AG08396 (cell line): Measurements from ENCODE around the gene HLA-DQA1.
"Not testable (repeated sequence)": the region's sequence is repeated elsewhere in the genome, so short reads cannot be mapped to it uniquely, and the experiment has no call there.

ENCODE experiments used
- DNase-seq: peaks from one replicate; pipeline ENCODE4 v3.0.0; 2012; ENCODE audit warnings: low spot score, mixed read lengths

Gene HLA-DQA1

DNA sequence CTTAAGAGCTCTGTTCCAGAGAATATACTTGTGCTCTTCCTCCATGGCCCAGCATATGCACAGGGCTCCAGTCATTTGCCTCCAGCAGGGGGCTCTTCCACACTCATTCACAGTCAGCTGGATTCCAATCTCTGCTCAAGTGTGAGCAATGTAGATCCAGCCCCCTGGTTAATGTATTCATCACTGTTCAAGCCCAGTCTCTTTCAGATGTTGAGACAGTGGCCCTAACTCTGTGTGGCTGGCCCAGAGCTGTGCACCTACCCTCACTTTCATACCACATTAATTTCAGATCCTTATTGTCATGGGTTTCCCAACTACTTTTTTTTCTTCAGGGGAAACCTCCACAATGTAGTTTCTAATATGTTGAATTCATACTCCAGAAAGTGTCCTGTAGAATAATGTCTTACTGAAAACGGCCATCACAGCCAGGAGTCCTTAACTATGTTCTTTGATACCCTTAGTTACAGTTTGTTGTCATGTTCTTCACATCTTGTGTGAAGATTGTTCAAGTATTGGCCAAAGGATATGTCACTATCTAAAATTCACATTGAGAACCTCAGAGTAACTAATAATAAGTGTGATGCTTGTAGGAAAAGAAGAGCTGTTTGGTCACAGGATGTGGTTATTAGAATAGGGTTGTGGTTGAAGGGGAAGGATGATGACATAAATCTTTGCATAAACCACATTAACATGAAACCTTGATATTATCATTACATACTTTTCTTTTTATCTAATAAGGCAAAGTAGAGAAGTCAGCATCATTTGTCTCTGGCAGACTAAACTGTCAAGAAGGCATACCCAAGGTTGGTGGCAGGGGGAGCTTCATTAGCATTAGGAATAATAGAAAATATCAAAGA lies 14.4 kb upstream of the HLA-DQA1 start:
- no peak for DNase-seq

- DNase-seq: no peak
Measured at GRCh38 chr6:32623693-32624092, 13.5 kb upstream of the HLA-DQA1 start.

GRCh38 chr6:32624565-32624964 lies 12.6 kb upstream of the HLA-DQA1 start:
- no peak for DNase-seq

DNA sequence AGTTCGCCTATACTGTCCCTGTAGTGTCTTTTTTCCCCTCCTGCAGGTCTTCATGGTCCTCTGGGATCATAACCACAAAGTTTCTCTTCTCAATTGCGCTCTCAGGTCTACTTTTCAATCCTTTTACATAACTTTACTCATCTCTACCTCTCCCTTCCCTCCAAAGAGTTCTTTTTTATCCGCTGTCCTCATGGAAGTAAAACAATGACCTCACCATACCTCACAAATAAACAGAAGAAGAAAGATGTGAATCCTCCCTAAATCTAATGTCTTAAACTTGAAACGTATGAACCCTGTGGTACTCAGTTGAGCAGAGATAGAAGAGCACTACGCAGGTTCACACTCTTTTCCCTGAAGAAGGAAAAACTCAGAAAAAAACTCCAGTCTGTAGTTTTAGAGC lies 12.1 kb upstream of the HLA-DQA1 start:
- no peak for DNase-seq

GRCh38 chr6:32627249-32627648 lies 10.0 kb upstream of the HLA-DQA1 start:
- DNase-seq: no peak

GRCh38 chr6:32627831-32628230 lies 9.4 kb upstream of the HLA-DQA1 start:
- no peak for DNase-seq

DNA sequence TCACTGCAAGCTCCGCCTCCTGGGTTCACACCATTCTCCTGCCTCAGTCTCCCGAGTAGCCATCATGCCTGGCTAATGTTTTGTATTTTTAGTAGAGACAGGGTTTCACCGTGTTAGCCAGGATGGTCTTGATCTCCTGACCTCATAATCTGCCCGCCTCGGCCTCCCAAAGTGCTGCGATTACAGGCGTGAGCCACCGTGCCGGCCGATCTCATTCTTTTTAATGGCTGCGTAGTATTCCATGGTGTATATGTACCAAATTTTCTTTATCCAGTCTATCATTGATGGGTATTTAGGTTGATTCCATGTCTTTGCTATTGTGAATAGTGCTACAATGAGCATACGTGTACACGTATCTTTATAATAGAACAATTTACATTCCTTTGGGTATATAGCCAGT lies 7.4 kb upstream of the HLA-DQA1 start:
- not testable (repeated sequence) for DNase-seq

GRCh38 chr6:32635526-32636123 lies 1.6 kb upstream of the HLA-DQA1 start:
- no peak for DNase-seq

DNA sequence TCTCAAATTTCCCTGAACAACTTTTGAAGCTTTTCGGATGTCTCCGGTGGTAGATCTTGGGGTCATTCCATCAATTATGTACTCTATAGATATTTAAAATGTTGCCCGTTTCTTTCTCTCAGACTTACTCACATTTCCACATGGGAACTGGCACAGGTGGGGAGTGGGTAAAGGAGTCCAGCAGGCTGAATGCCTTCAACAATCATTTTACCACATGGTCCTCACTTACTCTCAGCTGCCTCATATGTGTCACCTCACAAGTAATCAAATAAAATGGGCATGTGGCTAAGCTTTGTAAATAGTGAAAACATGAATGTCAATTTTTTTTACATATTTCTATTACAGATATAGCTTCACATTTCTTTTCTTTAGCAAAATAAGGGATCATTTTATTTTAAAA lies 677 bp downstream of the HLA-DQA1 start:
- no peak for DNase-seq

- no peak for DNase-seq
Measured at GRCh38 chr6:32638532-32639219, 1.5 kb downstream of the HLA-DQA1 start.

DNA sequence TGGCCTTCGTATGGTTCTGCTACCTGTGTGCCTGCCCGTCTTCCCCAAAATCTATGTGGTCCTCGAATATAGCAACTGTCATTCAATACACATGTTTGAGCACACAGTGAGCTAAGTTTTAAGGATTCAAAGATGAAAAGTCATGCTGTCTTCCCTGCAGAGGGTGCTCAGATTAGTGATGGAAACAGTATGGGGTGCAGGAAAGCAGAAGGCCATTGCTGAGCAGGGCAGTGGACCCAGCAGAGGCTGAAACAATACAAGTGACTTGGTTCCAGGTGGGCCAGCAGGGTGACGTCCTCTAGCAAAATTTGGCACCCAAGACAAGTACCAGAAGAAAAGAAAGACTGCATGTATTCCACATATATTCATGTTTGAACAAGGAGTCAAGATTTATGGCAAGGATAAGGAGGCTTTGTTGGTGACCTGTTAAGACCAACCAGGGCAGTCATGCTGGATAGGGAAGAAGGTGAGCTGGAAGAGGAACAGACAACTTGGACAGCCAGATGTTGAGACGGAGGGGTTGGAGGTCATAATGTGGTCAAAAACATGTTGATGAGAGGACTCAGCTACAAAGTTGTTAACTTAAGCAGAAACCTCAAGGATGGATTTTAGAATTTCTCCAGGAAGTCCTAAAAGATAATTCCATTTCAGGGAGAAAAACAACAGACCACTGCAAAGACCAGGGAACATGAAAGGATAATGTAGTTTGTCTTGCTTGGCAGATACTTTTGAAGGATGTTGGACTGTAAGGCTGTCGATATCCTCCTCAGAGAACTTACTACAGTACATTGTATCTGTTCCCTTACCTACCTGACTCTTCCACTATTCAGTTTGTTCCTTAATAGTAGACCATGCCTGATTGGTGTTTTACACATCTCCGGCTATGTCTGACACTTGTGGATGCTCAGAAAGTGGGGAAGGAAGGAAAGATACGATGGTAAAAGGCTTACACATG lies 2.5 kb downstream of the HLA-DQA1 start:
- DNase-seq: no peak

DNA sequence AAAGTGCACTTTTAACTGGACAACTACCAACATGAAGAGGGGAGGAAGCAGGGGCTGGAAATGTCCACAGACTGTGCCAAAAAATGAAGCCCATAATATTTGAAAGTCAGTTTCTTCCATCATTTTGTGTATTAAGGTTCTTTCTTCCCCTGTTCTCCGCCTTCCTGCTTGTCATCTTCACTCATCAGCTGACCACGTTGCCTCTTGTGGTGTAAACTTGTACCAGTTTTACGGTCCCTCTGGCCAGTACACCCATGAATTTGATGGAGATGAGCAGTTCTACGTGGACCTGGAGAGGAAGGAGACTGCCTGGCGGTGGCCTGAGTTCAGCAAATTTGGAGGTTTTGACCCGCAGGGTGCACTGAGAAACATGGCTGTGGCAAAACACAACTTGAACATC lies 3.9 kb downstream of the HLA-DQA1 start:
- DNase-seq: no peak

GRCh38 chr6:32641785-32642719 lies 4.8 kb downstream of the HLA-DQA1 start:
- DNase-seq: not testable (repeated sequence)

- no peak for DNase-seq
Measured at GRCh38 chr6:32642720-32643106, 5.5 kb downstream of the HLA-DQA1 start.

DNA sequence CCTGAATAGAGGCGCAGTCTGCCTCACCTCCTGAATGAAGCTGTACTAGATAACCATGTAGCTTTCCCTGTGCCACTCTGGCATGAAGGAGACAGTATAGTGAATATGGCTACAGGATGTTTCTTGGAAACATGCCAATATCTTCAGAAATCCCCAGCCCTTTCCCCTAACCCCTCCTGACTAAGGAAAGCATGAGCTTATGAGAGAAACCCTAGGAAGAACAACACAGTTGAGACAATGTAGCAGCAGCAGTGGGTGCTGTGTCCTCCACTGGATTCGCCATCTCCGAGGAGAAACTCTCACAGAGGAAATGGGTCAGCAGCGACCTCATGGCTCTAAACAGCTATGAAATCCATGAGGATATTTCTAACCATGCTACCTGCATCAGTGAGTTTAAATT lies 6.7 kb downstream of the HLA-DQA1 start:
- no peak for DNase-seq

DNA sequence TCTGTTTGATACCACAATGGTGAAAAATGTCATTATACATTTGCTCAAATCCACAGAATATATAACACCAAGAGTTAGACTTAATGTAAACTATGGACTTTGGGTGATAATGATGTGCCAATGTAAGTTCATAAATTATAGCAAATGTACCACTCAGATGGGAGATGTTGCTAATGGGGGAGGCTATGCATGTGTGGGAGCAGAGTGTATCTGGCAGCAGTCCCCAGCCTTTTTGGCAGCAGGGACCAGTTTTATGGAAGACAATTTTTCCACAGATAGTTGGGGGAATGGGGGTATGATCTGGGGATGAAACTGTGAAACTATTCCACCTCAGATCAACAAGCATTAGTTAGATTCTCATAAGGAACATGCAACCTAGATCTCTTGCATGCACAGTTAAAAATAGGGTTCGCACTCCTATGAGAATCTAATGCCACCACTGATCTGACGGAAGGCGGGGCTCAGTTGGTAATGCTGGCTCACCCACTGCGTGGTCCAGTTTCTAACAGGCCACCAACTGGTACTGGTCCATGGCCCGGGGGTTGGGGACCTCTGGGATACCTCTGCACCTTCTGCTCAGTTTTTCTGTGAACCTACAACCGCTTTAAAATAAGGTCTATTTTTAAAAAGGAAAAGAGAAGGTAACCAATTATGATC lies 8.0 kb downstream of the HLA-DQA1 start:
- DNase-seq: no peak

GRCh38 chr6:32655203-32655710 lies 18.1 kb downstream of the HLA-DQA1 start:
- no peak for DNase-seq

GRCh38 chr6:32657329-32657728 lies 20.1 kb downstream of the HLA-DQA1 start:
- not testable (repeated sequence) for DNase-seq

- DNase-seq: not testable (repeated sequence)
Measured at GRCh38 chr6:32657819-32658218, 20.6 kb downstream of the HLA-DQA1 start.
